GM12874 (cell line): ENCODE results near the gene COX20.

Source experiments
- CTCF ChIP-seq: IDR thresholded peaks from 2 replicates; pipeline ENCODE4 v1.5.1; 2011; ENCODE audit warnings: low read depth, mild to moderate bottlenecking, control low read depth, low read length, moderate library complexity; ENCODE audit not compliant: insufficient read depth

The COX20 gene

GRCh38 chr1:244850099-244850852 is 14.8 kb downstream of the COX20 start:
- TF ChIP-seq CTCF, result no peak

- TF ChIP-seq CTCF, result no peak
Observed at GRCh38 chr1:244850896-244851295, 15.4 kb downstream of the COX20 start.

- no peak for TF ChIP-seq CTCF
Observed at GRCh38 chr1:244851546-244852231, 16.2 kb downstream of the COX20 start.

GRCh38 chr1:244852694-244853093 is 17.2 kb downstream of the COX20 start:
- no peak for TF ChIP-seq CTCF

- no peak for TF ChIP-seq CTCF
Observed at GRCh38 chr1:244854166-244854565, 18.7 kb downstream of the COX20 start.

- TF ChIP-seq CTCF, result no peak
Observed at GRCh38 chr1:244854865-244855578, 19.6 kb downstream of the COX20 start.

GRCh38 chr1:244857761-244858160 is 22.3 kb downstream of the COX20 start:
- no peak for TF ChIP-seq CTCF
